HG02973 (cell line): ENCODE measurements around the gene DPY19L3.
"Not testable (repeated sequence)": the region's sequence is repeated elsewhere in the genome, so short reads cannot be mapped to it uniquely, and the experiment has no call there.

Source experiments
- ATAC-seq: cut with Tn5 transposase; IDR thresholded peaks from one replicate; pipeline ENCODE4 v1.9.1; 2021; ENCODE audit warnings: moderate library complexity; ENCODE audit not compliant: unreplicated experiment

Gene DPY19L3

GRCh38 chr19:32405431-32406160, at the start of gene DPY19L3:
DPY19L3 (plus strand) TSS chr19:32405770; CDS start chr19:32408254, 2,484 bp downstream.
- ATAC-seq = peak; percentile 94

GRCh38 chr19:32357720-32358119, 47.9 kb upstream of the DPY19L3 start:
- ATAC-seq = no peak

GRCh38 chr19:32358321-32358720, 47.2 kb upstream of the DPY19L3 start:
- no peak for ATAC-seq

- ATAC-seq = no peak
Observed at GRCh38 chr19:32359581-32359980, 46.0 kb upstream of the DPY19L3 start.

- ATAC-seq = no peak
Observed at GRCh38 chr19:32361574-32362317, 43.8 kb upstream of the DPY19L3 start.

GRCh38 chr19:32362318-32362691, 43.3 kb upstream of the DPY19L3 start:
- ATAC-seq = no peak

- ATAC-seq = no peak
Observed at GRCh38 chr19:32363175-32363574, 42.4 kb upstream of the DPY19L3 start.

GRCh38 chr19:32363632-32364031, 41.9 kb upstream of the DPY19L3 start:
- ATAC-seq = no peak

- ATAC-seq = no peak
Observed at GRCh38 chr19:32364040-32364439, 41.5 kb upstream of the DPY19L3 start.

- ATAC-seq = no peak
Observed at GRCh38 chr19:32367063-32367462, 38.5 kb upstream of the DPY19L3 start.

GRCh38 chr19:32367948-32368536, 37.5 kb upstream of the DPY19L3 start:
- ATAC-seq = no peak

GRCh38 chr19:32368787-32369186, 36.8 kb upstream of the DPY19L3 start:
- no peak for ATAC-seq

- ATAC-seq = no peak
Observed at GRCh38 chr19:32372726-32373517, 32.6 kb upstream of the DPY19L3 start.

- ATAC-seq = no peak
Observed at GRCh38 chr19:32373585-32374295, 31.8 kb upstream of the DPY19L3 start.

GRCh38 chr19:32374362-32374761, 31.2 kb upstream of the DPY19L3 start:
- ATAC-seq = not testable (repeated sequence)

- not testable (repeated sequence) for ATAC-seq
Observed at GRCh38 chr19:32377088-32377487, 28.5 kb upstream of the DPY19L3 start.

GRCh38 chr19:32380269-32380668, 25.3 kb upstream of the DPY19L3 start:
- ATAC-seq = no peak

GRCh38 chr19:32387701-32388392, 17.7 kb upstream of the DPY19L3 start:
- ATAC-seq = no peak

GRCh38 chr19:32388393-32388855, 17.1 kb upstream of the DPY19L3 start:
- ATAC-seq = no peak

GRCh38 chr19:32392901-32393300, 12.7 kb upstream of the DPY19L3 start:
- no peak for ATAC-seq
